AG08395 (cell line): ENCODE data around the gene ZNF100.
A peak's percentile ranks its signal among the peaks of the same experiment; 100 is the strongest.
"Not testable (repeated sequence)": the region's sequence is repeated elsewhere in the genome, so short reads cannot be mapped to it uniquely, and the experiment has no call there.

Source experiments
- DNase-seq: peaks from one replicate; pipeline ENCODE4 v3.0.0; 2012; ENCODE audit warnings: mixed read lengths, low spot score

The ZNF100 gene

GRCh38 chr19:21767065-21767800, at the start of gene ZNF100:
ZNF100 (minus strand) TSS chr19:21767579; CDS start chr19:21767429, 150 bp downstream.
- DNase-seq = peak; percentile 86

- no peak for DNase-seq
Measured at GRCh38 chr19:21812448-21812847, 45.1 kb upstream of the ZNF100 start.

DNA sequence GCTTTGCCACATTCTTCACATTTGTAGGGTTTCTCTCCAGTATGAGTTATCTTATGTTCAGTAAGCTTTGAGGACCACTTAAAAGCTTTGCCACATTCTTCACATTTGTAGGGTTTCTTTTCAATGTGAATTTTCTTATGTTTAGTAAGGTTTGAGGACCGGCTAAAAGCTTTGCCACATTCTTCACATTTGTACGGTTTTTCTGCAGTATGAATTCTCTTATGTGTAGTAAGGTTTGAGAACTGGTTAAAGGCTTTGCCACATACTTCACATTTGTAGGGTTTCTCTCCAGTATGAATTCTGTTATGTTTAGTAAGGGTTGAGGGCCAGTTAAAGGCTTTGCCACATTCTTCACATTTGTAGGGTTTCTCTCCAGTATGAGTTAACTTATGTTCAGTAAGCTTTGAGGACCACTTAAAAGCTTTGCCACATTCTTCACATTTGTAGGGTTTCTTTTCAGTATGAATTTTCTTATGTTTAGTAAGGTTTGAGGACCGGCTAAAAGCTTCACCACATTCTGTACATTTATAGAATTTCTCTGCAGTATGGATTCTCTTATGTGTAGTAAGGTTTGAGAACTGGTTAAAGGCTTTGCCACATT, 41.1 kb upstream of the ZNF100 start:
- DNase-seq = not testable (repeated sequence)

- no peak for DNase-seq
Measured at GRCh38 chr19:21789466-21790085, 22.2 kb upstream of the ZNF100 start.

DNA sequence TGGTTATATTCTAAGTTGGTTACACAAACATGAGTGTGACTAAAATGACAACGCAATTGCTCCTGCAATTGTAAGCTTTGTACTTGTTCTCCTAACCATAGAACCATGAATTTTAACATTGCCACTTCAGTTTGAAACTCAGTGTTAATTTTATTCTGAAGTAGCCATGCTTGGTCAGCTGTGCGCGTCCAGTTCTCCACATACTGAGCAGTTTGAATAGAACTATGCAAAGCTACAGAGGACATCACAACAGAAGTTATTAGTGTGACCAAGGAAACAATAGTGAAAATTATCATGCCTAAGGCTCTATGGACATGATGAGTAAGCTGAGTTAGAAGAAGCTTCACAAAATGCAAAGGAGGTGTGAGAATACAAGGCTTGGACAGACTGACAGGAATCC, 19.6 kb upstream of the ZNF100 start:
- no peak for DNase-seq

DNA sequence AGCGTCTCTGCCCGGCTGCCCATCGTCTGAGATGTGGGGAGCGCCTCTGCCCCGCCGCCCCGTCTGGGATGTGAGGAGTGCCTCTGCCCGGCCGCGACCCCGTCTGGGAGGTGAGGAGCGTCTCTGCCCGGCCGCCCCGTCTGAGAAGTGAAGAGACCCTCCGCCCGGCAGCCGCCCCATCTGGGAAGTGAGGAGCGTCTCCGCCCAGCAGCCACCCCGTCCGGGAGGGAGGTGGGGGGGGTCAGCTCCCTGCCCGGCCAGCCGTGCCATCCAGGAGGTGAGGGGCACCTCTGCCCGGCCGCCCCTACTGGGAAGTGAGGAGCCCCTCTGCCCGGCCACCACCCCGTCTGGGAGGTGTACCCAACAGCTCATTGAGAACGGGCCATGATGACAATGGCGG, 8.4 kb upstream of the ZNF100 start:
- not testable (repeated sequence) for DNase-seq

DNA sequence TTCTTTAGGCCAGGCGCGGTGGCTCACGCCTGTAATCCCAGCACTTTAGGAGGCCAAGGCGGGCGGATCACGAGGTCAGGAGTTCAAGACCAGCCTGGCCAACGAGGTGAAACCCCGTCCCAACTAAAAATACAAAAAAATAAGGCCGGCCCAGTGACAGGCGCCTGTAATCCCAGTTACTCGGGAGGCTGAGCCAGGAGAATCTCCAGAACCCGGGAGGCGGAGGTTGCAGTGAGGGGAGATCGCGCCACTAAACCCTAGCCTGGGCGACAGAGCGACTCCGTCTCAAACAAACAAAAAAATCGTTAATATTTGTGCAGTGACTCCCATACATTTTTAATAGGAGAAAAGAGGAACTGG, 694 bp downstream of the ZNF100 start:
- DNase-seq = not testable (repeated sequence)

GRCh38 chr19:21765151-21765550, 2.2 kb downstream of the ZNF100 start:
- DNase-seq = no peak

DNA sequence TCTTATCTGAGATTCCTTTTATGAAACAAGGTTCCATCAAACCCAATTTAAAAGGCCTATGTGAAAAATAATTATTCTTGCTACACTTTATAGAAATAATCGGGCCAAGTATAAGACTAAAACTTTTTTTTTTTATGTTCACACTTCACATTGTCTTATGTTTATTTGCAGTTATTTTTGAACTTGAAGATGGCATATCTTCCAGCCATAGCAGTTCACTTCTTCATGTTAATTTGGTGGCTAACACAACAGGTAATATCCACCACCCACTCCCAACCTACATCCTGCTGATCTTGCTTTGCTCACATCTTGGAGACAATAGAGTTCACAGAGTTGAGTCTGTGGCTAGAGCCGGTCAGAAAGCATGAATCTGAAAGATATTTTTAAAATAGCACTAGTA, 5.8 kb downstream of the ZNF100 start:
- not testable (repeated sequence) for DNase-seq

- DNase-seq = no peak
Measured at GRCh38 chr19:21758296-21758695, 9.1 kb downstream of the ZNF100 start.

DNA sequence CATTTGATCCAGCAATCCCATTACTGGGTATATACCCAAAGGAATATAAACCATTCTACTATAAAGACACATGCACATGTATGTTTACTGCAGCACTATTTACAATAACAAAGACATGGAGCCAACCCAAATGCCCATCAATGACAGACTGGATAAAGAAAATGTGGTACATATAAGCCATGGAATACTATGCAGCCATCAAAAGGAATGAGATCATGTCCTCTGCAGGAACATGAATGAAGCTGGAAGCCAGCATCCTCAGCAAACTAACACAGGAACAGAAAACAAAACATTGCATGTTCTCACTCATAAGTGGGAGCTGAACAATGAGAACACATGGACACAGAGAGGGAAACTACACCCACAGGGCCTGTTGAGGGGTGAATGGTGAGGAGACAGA, 11.8 kb downstream of the ZNF100 start:
- not testable (repeated sequence) for DNase-seq

DNA sequence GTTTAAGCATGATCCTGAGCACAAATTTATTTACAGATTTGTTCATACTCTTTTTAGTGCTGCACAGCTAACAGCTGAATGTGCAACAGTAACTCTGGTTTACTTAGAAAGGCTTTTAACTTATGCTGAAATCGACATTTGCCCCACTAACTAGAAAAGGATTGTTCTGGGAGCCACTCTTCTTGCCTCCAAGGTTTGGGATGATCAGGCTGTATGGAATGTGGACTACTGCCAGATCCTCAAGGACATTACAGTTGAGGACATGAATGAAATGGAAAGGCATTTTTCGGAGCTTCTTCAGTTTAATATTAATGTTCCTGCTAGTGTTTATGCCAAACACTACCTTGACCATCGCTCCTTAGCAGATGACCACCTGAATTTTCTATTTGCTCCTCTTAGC, 16.0 kb downstream of the ZNF100 start:
- DNase-seq = peak; percentile 32

DNA sequence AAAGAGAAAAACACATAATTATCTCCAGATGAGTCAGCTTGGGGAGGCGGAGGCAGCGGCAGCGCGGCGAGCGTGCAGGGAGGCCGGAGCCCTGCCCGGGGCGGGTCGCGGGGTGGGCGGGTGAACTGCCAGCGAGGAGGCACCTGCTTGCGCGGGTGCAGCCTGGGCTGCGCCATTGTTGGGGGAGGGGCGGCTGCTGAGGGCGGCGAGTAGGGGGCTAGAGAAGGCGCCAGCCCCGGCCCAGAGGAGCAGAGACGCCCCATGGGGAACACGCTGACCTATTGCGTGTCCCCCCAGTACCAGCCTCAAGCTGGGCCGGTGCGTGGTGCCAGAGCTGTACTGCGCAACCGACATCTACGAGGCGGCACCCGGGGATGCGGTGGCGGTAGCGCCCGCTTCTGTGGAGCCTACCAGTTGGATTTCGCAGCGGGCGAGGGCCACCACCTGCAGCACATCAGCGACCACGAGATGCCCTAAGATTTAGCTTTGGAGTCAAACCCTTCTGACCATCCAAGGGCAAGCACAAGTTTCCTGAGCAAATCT, 16.7 kb downstream of the ZNF100 start:
- no peak for DNase-seq

DNA sequence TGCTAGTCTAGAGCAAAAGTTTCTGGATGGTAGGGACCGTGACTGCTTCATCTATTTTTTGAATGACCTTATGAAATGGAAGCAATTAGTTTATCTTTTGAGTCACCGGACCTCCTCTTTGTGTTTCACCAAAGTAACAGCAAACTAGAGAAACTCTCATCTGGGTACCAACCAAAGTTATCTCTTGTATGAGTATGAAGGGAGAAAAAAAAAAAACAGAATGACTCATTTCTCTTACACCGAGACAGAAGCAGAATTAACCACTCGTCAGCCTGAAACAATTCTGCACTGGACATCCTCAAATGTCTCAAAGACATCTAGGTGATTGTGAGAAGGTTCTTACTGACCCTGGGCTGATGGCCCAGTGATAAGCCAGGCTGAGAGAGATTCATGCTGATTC, 18.3 kb downstream of the ZNF100 start:
- no peak for DNase-seq

- DNase-seq = no peak
Measured at GRCh38 chr19:21748088-21748487, 19.3 kb downstream of the ZNF100 start.

DNA sequence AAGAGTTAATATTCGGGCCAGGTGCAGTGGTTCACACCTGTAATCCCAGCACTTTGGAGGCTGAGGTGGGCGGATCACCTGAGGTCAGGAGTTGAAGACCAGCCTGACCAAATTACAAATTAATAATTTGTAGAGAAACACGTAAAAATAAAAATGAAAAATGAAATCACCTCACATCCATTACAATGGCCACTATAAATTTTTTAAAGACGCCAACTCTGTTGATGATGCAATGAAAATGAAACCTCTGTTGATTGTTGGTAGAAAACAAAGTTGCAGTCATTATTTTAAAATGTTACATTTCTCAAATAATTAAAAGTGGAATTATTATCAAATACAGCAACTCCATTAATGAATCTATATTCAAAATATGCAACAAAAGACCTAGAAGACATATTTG, 26.8 kb downstream of the ZNF100 start:
- DNase-seq = no peak

- not testable (repeated sequence) for DNase-seq
Measured at GRCh38 chr19:21726942-21727747, 40.2 kb downstream of the ZNF100 start.

- no peak for DNase-seq
Measured at GRCh38 chr19:21713761-21714160, 53.6 kb downstream of the ZNF100 start.

GRCh38 chr19:21709464-21709863, 57.9 kb downstream of the ZNF100 start:
- DNase-seq = no peak

GRCh38 chr19:21707878-21708277, 59.5 kb downstream of the ZNF100 start:
- not testable (repeated sequence) for DNase-seq

DNA sequence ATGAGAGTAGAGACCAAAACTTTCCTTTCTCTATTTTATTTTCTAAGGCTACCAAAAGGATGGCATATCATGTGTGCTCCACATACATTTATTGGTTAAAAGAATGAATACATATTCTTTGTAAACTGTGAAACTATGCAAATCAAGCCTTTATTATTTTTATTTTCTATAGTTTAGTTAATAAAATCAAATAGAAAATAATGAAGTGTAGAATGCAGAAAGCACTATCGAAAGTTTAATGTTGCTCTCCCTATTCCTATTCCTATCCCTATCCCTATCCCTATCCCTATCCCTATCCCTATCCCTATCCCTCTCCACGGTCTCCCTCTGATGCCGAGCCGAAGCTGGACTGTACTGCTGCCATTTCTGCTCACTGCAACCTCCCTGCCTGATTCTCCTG, 60.3 kb downstream of the ZNF100 start:
- DNase-seq = no peak

DNA sequence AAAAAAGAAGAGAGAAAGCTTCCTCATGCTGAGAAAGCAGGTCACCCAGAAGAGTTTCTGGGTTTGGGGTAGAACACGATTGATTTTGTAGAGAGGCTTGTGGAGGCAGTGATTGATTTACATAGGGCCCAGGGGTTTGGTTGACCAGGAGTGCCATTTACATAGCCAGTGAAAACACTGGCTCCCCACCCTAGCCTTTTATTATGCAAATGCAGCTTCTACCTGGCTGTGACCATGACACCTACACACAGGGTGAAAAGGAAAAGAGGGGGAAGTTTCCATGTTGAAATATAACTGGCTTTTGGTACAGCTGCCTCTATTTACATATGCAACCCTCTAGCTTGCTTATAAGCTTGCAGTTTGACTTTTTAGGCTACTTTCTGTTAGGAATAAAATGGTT, 62.0 kb downstream of the ZNF100 start:
- DNase-seq = no peak
